T-helper 17 cell (primary cell): Measurements from ENCODE around the gene CPAMD8. TPM values are rescaled to one million over a fixed set of nuclear protein-coding genes. Genes with fewer than 3 reads are reported as not detected.

ENCODE experiments used
- ATAC-seq: fragments of 150-1000 bp; cut with Tn5 transposase; 2 replicates; pipeline ENCODE4 v1.10.0; 2021; ENCODE audit warnings: mild to moderate bottlenecking, moderate library complexity
- DNase-seq, 3 donors: peaks; one replicate each; pipeline versions ENCODE4 v3.0.0 to v3.0.0-alpha.2; 2020 to 2021
- H3K9me3 ChIP-seq: one replicate; pipeline ENCODE4 v1.7.0; 2013; ENCODE audit warnings: low read length, mild to moderate bottlenecking; ENCODE audit not compliant: control insufficient read depth, poor library complexity, severe bottlenecking
- H3K27ac Mint-ChIP-seq: one replicate; pipeline ENCODE4 v1.8.0; 2022; ENCODE audit warnings: mild to moderate bottlenecking, moderate library complexity, mixed read lengths
- H3K27me3 Mint-ChIP-seq: one replicate; pipeline ENCODE4 v1.8.0; 2022; ENCODE audit warnings: mixed read lengths
- H3K36me3 Mint-ChIP-seq: one replicate; pipeline ENCODE4 v1.8.0; 2022; ENCODE audit warnings: low read depth, mixed read lengths
- H3K4me1 Mint-ChIP-seq: one replicate; pipeline ENCODE4 v1.8.0; 2022; ENCODE audit warnings: mild to moderate bottlenecking, mixed read lengths
- H3K4me3 Mint-ChIP-seq: one replicate; pipeline ENCODE4 v1.8.0; 2022; ENCODE audit warnings: mild to moderate bottlenecking, moderate library complexity, mixed read lengths
- total RNA-seq, 4 donors: library from RNA in 2 of 4; stranded (reverse) in 2 of 4; gene quantifications; one replicate each; pipeline ENCODE4 v1.2.3 and lab custom pipeline; 2022 to 2026

Gene CPAMD8
- total RNA-seq, 2 donors from 2014 or later = 1.1 to 3.3 TPM

GRCh38 chr19:16871871-16872270, 154.7 kb downstream of the CPAMD8 start:
- Mint-ChIP-seq H3K4me1 (no peaks in the 10 kb centered on the region), H3K36me3 (peaks cover 11% of the 10 kb centered on the region), H3K27ac (no peak overlapping the region), H3K27me3 (no peaks in the 10 kb centered on the region), H3K4me3 (no peak overlapping the region)
- ATAC-seq (no peak), DNase-seq (no peak)
- H3K9me3 ChIP-seq = no peaks in the 10 kb centered on the region

GRCh38 chr19:16869331-16869972, 157.2 kb downstream of the CPAMD8 start:
- no peak for ATAC-seq
- peaks cover 12% of the 10 kb centered on the region for H3K36me3 Mint-ChIP-seq

GRCh38 chr19:16868423-16869130, 158.0 kb downstream of the CPAMD8 start:
- Mint-ChIP-seq H3K27ac (no peak overlapping the region), H3K36me3 (peaks cover 11% of the 10 kb centered on the region), H3K27me3 (no peaks in the 10 kb centered on the region), H3K4me1 (no peaks in the 10 kb centered on the region), H3K4me3 (no peak overlapping the region)
- no peak for DNase-seq
- ATAC-seq = no peak
- H3K9me3 ChIP-seq = no peaks in the 10 kb centered on the region

More at GRCh38 chr19:16869331-16869972, 157.2 kb downstream of the CPAMD8 start:
- Mint-ChIP-seq H3K4me1 (no peaks in the 10 kb centered on the region), H3K27me3 (no peaks in the 10 kb centered on the region), H3K4me3 (no peak overlapping the region), H3K27ac (no peak overlapping the region)
- H3K9me3 ChIP-seq = no peaks in the 10 kb centered on the region
- DNase-seq = no peak

GRCh38 chr19:16867211-16867610, 159.4 kb downstream of the CPAMD8 start:
- Mint-ChIP-seq H3K27ac (no peak overlapping the region), H3K36me3 (peaks cover 11% of the 10 kb centered on the region), H3K4me1 (no peaks in the 10 kb centered on the region), H3K27me3 (no peaks in the 10 kb centered on the region), H3K4me3 (no peak overlapping the region)
- ATAC-seq (no peak), DNase-seq (no peak)
- no peaks in the 10 kb centered on the region for H3K9me3 ChIP-seq

GRCh38 chr19:16862826-16863415, 163.7 kb downstream of the CPAMD8 start:
- Mint-ChIP-seq H3K4me3 (no peak overlapping the region), H3K4me1 (no peaks in the 10 kb centered on the region), H3K36me3 (peaks cover 6% of the 10 kb centered on the region), H3K27ac (no peak overlapping the region), H3K27me3 (no peaks in the 10 kb centered on the region)
- no peaks in the 10 kb centered on the region for H3K9me3 ChIP-seq
- no peak for DNase-seq
- ATAC-seq = no peak

- Mint-ChIP-seq H3K27ac (no peak overlapping the region), H3K4me3 (no peak overlapping the region), H3K4me1 (no peaks in the 10 kb centered on the region), H3K36me3 (peaks cover 6% of the 10 kb centered on the region), H3K27me3 (no peaks in the 10 kb centered on the region)
- no peaks in the 10 kb centered on the region for H3K9me3 ChIP-seq
- DNase-seq (no peak), ATAC-seq (no peak)
These were observed 164.8 kb downstream of the CPAMD8 start for GRCh38 chr19:16861834-16862233.

- Mint-ChIP-seq H3K4me1 (no peaks in the 10 kb centered on the region), H3K36me3 (peaks cover 4% of the 10 kb centered on the region), H3K27me3 (no peaks in the 10 kb centered on the region), H3K27ac (peak overlapping the region; percentile 29), H3K4me3 (no peak overlapping the region)
- ATAC-seq (no peak), DNase-seq (no peak)
- H3K9me3 ChIP-seq = no peaks in the 10 kb centered on the region
These were observed 165.6 kb downstream of the CPAMD8 start for GRCh38 chr19:16861011-16861410.

GRCh38 chr19:16860118-16860517, 166.5 kb downstream of the CPAMD8 start:
- Mint-ChIP-seq H3K36me3 (peaks cover 2% of the 10 kb centered on the region), H3K27me3 (no peaks in the 10 kb centered on the region), H3K27ac (peak overlapping the region; percentile 29), H3K4me1 (no peaks in the 10 kb centered on the region), H3K4me3 (no peak overlapping the region)
- DNase-seq (no peak), ATAC-seq (no peak)
- no peaks in the 10 kb centered on the region for H3K9me3 ChIP-seq

GRCh38 chr19:16859626-16860025, 167.0 kb downstream of the CPAMD8 start:
- no peak overlapping the region for H3K4me3 Mint-ChIP-seq
- H3K27me3 Mint-ChIP-seq = no peaks in the 10 kb centered on the region
- H3K36me3 Mint-ChIP-seq = peaks cover 2% of the 10 kb centered on the region
- H3K4me1 Mint-ChIP-seq = no peaks in the 10 kb centered on the region
- DNase-seq (no peak), ATAC-seq (no peak)
- no peak overlapping the region for H3K27ac Mint-ChIP-seq
- no peaks in the 10 kb centered on the region for H3K9me3 ChIP-seq

- Mint-ChIP-seq H3K4me3 (no peak overlapping the region), H3K27ac (no peak overlapping the region), H3K36me3 (peaks cover 4% of the 10 kb centered on the region), H3K4me1 (no peaks in the 10 kb centered on the region), H3K27me3 (no peaks in the 10 kb centered on the region)
- DNase-seq = no peak
- no peaks in the 10 kb centered on the region for H3K9me3 ChIP-seq
- ATAC-seq = no peak
These were observed 170.5 kb downstream of the CPAMD8 start for GRCh38 chr19:16856091-16856490.

GRCh38 chr19:16853066-16853465, 173.5 kb downstream of the CPAMD8 start:
- H3K4me1 Mint-ChIP-seq = no peaks in the 10 kb centered on the region
- no peak overlapping the region for H3K27ac Mint-ChIP-seq
- H3K4me3 Mint-ChIP-seq = no peak overlapping the region
- DNase-seq (no peak), ATAC-seq (no peak)
- H3K9me3 ChIP-seq = no peaks in the 10 kb centered on the region
- peaks cover 8% of the 10 kb centered on the region for H3K36me3 Mint-ChIP-seq
- no peaks in the 10 kb centered on the region for H3K27me3 Mint-ChIP-seq

- Mint-ChIP-seq H3K27me3 (no peaks in the 10 kb centered on the region), H3K4me1 (no peaks in the 10 kb centered on the region), H3K27ac (no peak overlapping the region), H3K36me3 (peaks cover 14% of the 10 kb centered on the region), H3K4me3 (no peak overlapping the region)
- no peak for ATAC-seq
- H3K9me3 ChIP-seq = no peaks in the 10 kb centered on the region
- no peak for DNase-seq
These were observed 175.4 kb downstream of the CPAMD8 start for GRCh38 chr19:16851031-16851712.

- Mint-ChIP-seq H3K27ac (no peak overlapping the region), H3K27me3 (no peaks in the 10 kb centered on the region), H3K4me3 (no peak overlapping the region), H3K36me3 (peaks cover 14% of the 10 kb centered on the region), H3K4me1 (no peaks in the 10 kb centered on the region)
- DNase-seq = no peak
- no peaks in the 10 kb centered on the region for H3K9me3 ChIP-seq
- ATAC-seq = no peak
These were observed 176.5 kb downstream of the CPAMD8 start for GRCh38 chr19:16850133-16850532.
